ENCODE measurements around the gene ZNF747. TPM values are rescaled to one million over a fixed set of nuclear protein-coding genes. Genes with fewer than 3 reads are reported as not detected.

ZNF747 gene
- total RNA-seq, 1 experiment from 2014 or later = 12.3 TPM

DNA sequence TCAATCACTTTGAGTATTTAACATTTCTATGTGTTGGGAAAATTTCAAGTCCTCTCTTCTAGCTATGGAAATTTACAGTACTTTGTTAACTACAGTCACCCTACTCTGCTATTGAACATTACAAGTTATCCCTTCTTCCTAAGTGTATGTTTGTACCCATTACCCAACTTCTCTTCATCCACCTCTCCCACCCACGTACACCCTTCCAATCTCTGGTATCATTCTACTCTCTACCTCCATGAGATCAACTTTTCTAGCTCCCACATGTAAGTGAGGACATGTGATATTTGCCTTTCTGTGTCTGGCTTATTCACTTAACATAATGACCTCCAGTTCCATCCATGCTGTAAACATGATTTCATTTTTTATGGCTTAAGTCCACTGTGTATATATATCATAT lies 40.0 kb upstream of the ZNF747 start:
- TF ChIP-seq, protein P1, sequence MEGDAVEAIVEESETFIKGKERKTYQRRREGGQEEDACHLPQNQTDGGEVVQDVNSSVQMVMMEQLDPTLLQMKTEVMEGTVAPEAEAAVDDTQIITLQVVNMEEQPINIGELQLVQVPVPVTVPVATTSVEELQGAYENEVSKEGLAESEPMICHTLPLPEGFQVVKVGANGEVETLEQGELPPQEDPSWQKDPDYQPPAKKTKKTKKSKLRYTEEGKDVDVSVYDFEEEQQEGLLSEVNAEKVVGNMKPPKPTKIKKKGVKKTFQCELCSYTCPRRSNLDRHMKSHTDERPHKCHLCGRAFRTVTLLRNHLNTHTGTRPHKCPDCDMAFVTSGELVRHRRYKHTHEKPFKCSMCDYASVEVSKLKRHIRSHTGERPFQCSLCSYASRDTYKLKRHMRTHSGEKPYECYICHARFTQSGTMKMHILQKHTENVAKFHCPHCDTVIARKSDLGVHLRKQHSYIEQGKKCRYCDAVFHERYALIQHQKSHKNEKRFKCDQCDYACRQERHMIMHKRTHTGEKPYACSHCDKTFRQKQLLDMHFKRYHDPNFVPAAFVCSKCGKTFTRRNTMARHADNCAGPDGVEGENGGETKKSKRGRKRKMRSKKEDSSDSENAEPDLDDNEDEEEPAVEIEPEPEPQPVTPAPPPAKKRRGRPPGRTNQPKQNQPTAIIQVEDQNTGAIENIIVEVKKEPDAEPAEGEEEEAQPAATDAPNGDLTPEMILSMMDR (IDR thresholded peaks at IDR 0.05; ENCODE audit: unreplicated experiment) = no peak
- CTCF ChIA-PET = no interaction called here
- no peaks in the 10 kb centered on the region for H3K9me3 Mint-ChIP-seq (ENCODE audit: low read depth, unreplicated experiment)
- no TSS peak for BruUV-seq (replicated peaks)
- DNase-seq = no peak
- no peak overlapping the region for H3K27ac Mint-ChIP-seq (ENCODE audit: unreplicated experiment)
- H3K4me3 Mint-ChIP-seq (ENCODE audit: low read depth, unreplicated experiment) = no peak overlapping the region
- intact Hi-C loops (cut with micrococcal nuclease; ENCODE audit: unreplicated experiment) = loop anchor here (5.0 kb wide), 1 partner anchor 53 kb away; no protein-coding TSS in a partner anchor
- H3K27me3 Mint-ChIP-seq (ENCODE audit: unreplicated experiment) = no peaks in the 10 kb centered on the region
- H3K4me1 Mint-ChIP-seq (ENCODE audit: low read depth, unreplicated experiment) = peaks cover 27% of the 10 kb centered on the region
- H3K36me3 Mint-ChIP-seq (ENCODE audit: insufficient read depth, unreplicated experiment) = peaks cover 41% of the 10 kb centered on the region

DNA sequence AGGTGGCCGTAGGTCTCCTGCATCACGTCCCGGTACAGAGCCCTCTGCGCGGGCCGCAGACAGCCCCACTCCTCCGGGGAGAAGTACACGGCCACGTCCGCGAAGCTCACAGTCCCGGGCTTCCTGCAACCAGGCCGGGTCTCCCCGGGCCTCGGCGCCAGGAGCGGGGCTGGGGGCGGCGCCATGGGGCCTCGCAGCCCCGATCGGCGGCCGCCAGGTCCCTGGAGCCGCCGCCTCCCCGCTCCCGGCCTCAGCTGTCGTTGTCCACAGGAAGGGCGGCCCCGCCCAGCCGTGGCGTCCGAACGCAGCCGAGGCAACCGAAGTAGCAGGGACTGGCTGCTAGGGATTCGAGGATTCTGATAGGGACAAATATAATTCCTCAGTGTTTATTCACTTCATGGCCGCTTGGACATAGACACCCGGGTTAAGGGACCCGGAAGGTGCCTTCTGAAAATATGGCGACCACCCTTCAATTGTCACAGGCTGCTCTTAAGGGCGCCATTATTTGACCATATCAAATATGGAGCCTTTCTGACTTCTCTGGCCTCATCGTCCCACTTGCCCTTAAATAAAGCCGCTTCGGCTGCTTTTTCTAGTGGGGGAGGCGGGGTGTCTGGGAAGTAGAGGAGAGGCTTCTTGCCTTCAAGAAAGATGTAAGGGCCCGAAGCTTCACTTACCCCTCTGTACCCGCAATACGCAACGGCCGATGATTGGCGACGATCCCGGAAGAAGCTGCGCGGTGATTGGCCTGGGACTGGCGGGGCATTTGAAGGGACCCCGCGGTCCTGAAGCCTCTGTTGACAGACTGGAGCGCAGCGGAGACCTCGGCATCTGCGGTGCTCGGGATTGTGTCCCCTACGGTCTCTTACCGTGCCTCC lies 37.0 kb upstream of the ZNF747 start, which contains the start of gene ZNF688:
ZNF688 (minus strand) TSS at position 270 of the 878 bp plus-strand sequence; CDS start at position 185, 85 bp downstream.
- TF ChIP-seq, protein P1 (IDR thresholded peaks at IDR 0.05; ENCODE audit: unreplicated experiment) = no peak
- Mint-ChIP-seq H3K9me3 (ENCODE audit: low read depth, unreplicated experiment) (no peaks in the 10 kb centered on the region), H3K4me1 (ENCODE audit: low read depth, unreplicated experiment) (peaks cover 38% of the 10 kb centered on the region), H3K36me3 (ENCODE audit: insufficient read depth, unreplicated experiment) (peaks cover 34% of the 10 kb centered on the region), H3K27me3 (ENCODE audit: unreplicated experiment) (peaks cover under 1% of the 10 kb centered on the region), H3K4me3 (ENCODE audit: low read depth, unreplicated experiment) (peak within 1 kb of the TSS; percentile 84), H3K27ac (ENCODE audit: unreplicated experiment) (peak within 1 kb of the TSS; percentile 93)
- DNase-seq = peak; percentile 95
- CTCF ChIA-PET = interaction anchor here (0.5 to 2.6 kb wide), 15 partner anchors 9 to 172 kb away, joined by 3 to 12 read pairs (median 4); partner anchors contain the start of genes DCTPP1, PRR14, ZNF764 and ZNF785
- intact Hi-C loops (cut with micrococcal nuclease; ENCODE audit: unreplicated experiment) = loop anchor here (1.0 to 5.0 kb wide), 3 partner anchors 13 to 56 kb away; partner anchors contain the start of genes ZNF764 and ZNF785
- BruUV-seq (replicated peaks) = no TSS peak

DNA sequence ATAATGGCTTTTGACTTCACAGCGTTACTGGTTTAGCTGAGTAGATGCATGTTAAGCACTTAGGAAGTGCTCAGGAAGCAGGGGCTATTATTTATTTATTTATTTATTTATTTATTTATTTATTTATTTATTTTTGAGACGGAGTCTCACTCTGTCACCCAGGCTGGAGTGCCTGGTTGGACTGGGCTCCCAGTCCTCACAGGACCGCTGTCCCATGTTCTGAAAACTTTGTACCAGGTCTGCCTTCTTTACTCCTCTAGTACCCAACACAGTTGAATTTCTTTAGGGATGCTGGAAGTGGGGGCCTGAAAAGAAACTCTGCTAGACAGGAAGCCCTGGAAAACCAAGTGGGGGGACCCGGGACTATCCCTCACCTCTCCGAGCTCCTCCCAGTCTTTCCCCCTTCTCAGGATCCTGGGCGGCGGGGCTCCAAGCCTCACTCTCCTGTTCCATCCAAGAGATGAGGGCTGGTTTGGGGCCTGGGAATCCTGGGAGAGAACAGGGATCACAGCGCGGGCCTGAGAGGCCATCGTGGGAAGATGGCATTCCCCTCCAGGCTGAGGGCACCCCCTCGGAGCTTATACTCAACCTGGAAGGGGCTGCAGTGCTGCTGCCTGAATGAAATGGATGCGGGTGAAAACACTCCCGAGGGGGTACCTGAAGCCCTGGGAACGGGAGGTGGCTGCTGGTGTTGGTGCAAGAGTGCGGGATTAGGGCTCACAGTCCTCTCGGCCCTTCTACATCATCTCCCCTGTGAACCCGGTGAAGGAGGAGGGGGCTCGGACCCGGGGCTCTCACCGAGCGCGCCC lies 36.2 kb upstream of the ZNF747 start:
- intact Hi-C loops (cut with micrococcal nuclease; ENCODE audit: unreplicated experiment) = loop anchor here (1.0 to 5.0 kb wide), 2 partner anchors 13 to 56 kb away; partner anchors contain the start of gene ZNF764
- peaks cover 9% of the 10 kb centered on the region for H3K27me3 Mint-ChIP-seq (ENCODE audit: unreplicated experiment)
- no TSS peak for BruUV-seq (replicated peaks)
- peak overlapping the region; percentile 93 for H3K27ac Mint-ChIP-seq (ENCODE audit: unreplicated experiment)
- CTCF ChIA-PET = interaction anchor here (0.5 to 2.6 kb wide), 6 partner anchors 9 to 141 kb away, joined by 3 to 12 read pairs (median 4); partner anchors contain the start of gene DCTPP1
- no peaks in the 10 kb centered on the region for H3K9me3 Mint-ChIP-seq (ENCODE audit: low read depth, unreplicated experiment)
- peaks cover 44% of the 10 kb centered on the region for H3K4me1 Mint-ChIP-seq (ENCODE audit: low read depth, unreplicated experiment)
- H3K36me3 Mint-ChIP-seq (ENCODE audit: insufficient read depth, unreplicated experiment) = peaks cover 29% of the 10 kb centered on the region
- DNase-seq = no peak
- TF ChIP-seq, protein P1 (IDR thresholded peaks at IDR 0.05; ENCODE audit: unreplicated experiment) = no peak
- H3K4me3 Mint-ChIP-seq (ENCODE audit: low read depth, unreplicated experiment) = peak overlapping the region; percentile 84

All from Calu3 (cell line).